Measurements from ENCODE around the gene SLC22A3. TPM values are rescaled to one million over a fixed set of nuclear protein-coding genes. Genes with fewer than 3 reads are reported as not detected.
"Not testable (repeated sequence)": the region's sequence is repeated elsewhere in the genome, so short reads cannot be mapped to it uniquely, and the experiment has no call there.

Gene SLC22A3
- polyA plus RNA-seq, 6 donors from 2014 or later: not detected

DNA sequence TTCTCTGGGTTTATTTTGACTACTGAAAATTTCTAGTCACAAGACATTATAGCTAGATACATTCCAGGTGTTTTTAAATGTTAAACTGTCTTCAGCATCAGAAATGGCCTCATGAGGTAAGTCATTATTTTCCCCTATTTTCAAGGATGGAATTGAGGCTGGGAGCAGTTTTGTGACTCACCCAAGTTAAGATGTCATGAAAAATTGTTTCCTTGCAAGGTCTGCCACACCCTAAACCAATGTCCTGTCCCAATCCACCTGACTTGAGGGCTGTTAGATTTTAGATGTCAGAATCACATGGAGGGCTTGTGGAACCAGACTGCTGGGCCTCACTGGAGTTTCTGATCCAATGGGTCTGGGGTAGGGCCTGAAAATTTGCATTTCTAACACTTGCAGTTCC lies 16.9 kb downstream of the SLC22A3 start:
- DNase-seq (no peak), ATAC-seq (ENCODE audit: low read depth in 2 of 2) (no peak)
- H3K27me3 Mint-ChIP-seq: peaks cover 6 to 26% (median 7%) of the 10 kb centered on the region in 3 donors
- no peaks in the 10 kb centered on the region for H3K36me3 Mint-ChIP-seq
- H3K4me1 Mint-ChIP-seq: no peaks in the 10 kb centered on the region
- H3K4me3 Mint-ChIP-seq: no peak overlapping the region
- peaks cover 1 to 9% (median 4%) of the 10 kb centered on the region in 7 donors for H3K9me3 Mint-ChIP-seq
- H3K27ac Mint-ChIP-seq: no peak overlapping the region

- Mint-ChIP-seq H3K27me3 (peaks cover 7 to 10% (median 9%) of the 10 kb centered on the region in 3 donors), H3K4me3 (no peak overlapping the region), H3K36me3 (no peaks in the 10 kb centered on the region), H3K4me1 (no peaks in the 10 kb centered on the region), H3K27ac (peak overlapping the region in 1 of 6 donors; percentile 22), H3K9me3 (peaks cover 4 to 23% (median 8%) of the 10 kb centered on the region in 7 donors)
- ATAC-seq (ENCODE audit: low read depth in 2 of 2) (no peak), DNase-seq (no peak)
Measured at GRCh38 chr6:160367798-160368547, 19.8 kb downstream of the SLC22A3 start.

DNA sequence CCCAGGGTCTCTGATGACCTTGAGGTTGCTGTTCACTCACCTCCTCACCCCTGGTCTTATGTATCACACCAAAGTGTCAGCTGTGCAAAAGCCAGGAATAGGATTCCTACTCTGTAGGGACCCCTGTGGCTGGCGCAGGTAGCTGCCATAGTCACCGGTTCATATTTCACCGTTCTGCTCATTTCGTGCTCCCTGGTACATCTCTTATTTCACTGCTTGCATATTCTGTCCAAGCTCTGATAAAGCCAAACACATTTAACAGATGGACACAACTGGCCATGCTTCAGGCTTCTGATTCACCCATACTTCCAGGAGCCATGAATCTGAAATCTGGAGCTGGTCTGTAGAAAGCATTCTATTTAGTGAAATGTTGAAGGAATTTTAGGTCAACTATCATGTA lies 20.5 kb downstream of the SLC22A3 start:
- DNase-seq: no peak
- peaks cover 4 to 23% (median 8%) of the 10 kb centered on the region in 7 donors for H3K9me3 Mint-ChIP-seq
- ATAC-seq (ENCODE audit: low read depth in 2 of 2): no peak
- no peak overlapping the region for H3K4me3 Mint-ChIP-seq
- H3K27ac Mint-ChIP-seq: no peak overlapping the region
- H3K27me3 Mint-ChIP-seq: peaks cover 11 to 14% (median 12%) of the 10 kb centered on the region in 3 donors
- no peaks in the 10 kb centered on the region for H3K4me1 Mint-ChIP-seq
- H3K36me3 Mint-ChIP-seq: no peaks in the 10 kb centered on the region

- Mint-ChIP-seq H3K9me3 (peaks cover under 1 to 23% (median 10%) of the 10 kb centered on the region in 7 donors), H3K27me3 (peaks cover 18 to 23% (median 20%) of the 10 kb centered on the region in 3 donors)
- DNase-seq; H3K4me1 Mint-ChIP-seq; H3K36me3 Mint-ChIP-seq; H3K27ac Mint-ChIP-seq; H3K4me3 Mint-ChIP-seq; ATAC-seq (ENCODE audit: low read depth in 2 of 2): not testable (repeated sequence)
Measured at GRCh38 chr6:160373601-160374000, 25.4 kb downstream of the SLC22A3 start.

GRCh38 chr6:160374836-160375560 lies 26.8 kb downstream of the SLC22A3 start:
- H3K9me3 Mint-ChIP-seq: peaks cover 0 to 17% (median 7%) of the 10 kb centered on the region in 7 donors
- no peak overlapping the region for H3K27ac Mint-ChIP-seq
- no peaks in the 10 kb centered on the region for H3K36me3 Mint-ChIP-seq
- ATAC-seq (ENCODE audit: low read depth in 2 of 2) (no peak), DNase-seq (no peak)
- H3K4me3 Mint-ChIP-seq: no peak overlapping the region
- H3K4me1 Mint-ChIP-seq: no peaks in the 10 kb centered on the region
- H3K27me3 Mint-ChIP-seq: peaks cover 18 to 23% (median 20%) of the 10 kb centered on the region in 3 donors

- Mint-ChIP-seq H3K27ac (no peak overlapping the region), H3K4me1 (no peaks in the 10 kb centered on the region), H3K36me3 (no peaks in the 10 kb centered on the region), H3K9me3 (peaks cover 0 to 14% (median 4%) of the 10 kb centered on the region in 7 donors), H3K4me3 (no peak overlapping the region), H3K27me3 (peaks cover 18 to 23% (median 20%) of the 10 kb centered on the region in 3 donors)
- ATAC-seq (ENCODE audit: low read depth in 2 of 2) (no peak), DNase-seq (no peak)
Measured at GRCh38 chr6:160375561-160375949, 27.4 kb downstream of the SLC22A3 start.

DNA sequence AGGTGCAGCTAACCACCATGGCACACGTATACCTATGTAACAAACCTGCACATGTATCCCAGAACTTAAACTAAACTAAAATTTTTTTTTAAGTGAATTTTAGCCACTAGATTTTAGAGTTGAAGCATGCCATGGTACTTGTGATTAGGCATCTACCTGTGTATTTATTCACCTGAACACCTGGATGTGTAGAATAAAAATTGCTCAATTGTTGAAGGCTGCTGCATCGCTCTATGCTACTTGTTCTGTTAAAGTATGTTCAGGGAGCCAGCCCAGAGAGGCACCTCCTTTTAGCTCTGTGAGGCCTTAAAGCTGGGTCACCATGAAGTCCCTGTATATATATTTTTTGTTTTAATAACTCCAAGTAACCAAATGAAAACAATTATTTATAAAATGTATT lies 28.3 kb downstream of the SLC22A3 start:
- no peak overlapping the region for H3K4me3 Mint-ChIP-seq
- H3K9me3 Mint-ChIP-seq: peaks cover 0 to 13% (median 4%) of the 10 kb centered on the region in 7 donors
- H3K27me3 Mint-ChIP-seq: peaks cover 18 to 23% (median 20%) of the 10 kb centered on the region in 3 donors
- no peaks in the 10 kb centered on the region for H3K4me1 Mint-ChIP-seq
- no peak overlapping the region for H3K27ac Mint-ChIP-seq
- DNase-seq (no peak), ATAC-seq (ENCODE audit: low read depth in 2 of 2) (no peak)
- H3K36me3 Mint-ChIP-seq: no peaks in the 10 kb centered on the region

GRCh38 chr6:160378218-160378617 lies 30.0 kb downstream of the SLC22A3 start:
- Mint-ChIP-seq H3K4me1 (no peaks in the 10 kb centered on the region), H3K4me3 (no peak overlapping the region), H3K9me3 (peaks cover 3 to 15% (median 13%) of the 10 kb centered on the region in 7 donors), H3K27me3 (peaks cover 7 to 12% (median 9%) of the 10 kb centered on the region in 3 donors), H3K36me3 (peaks cover 0 to 4% of the 10 kb centered on the region in 2 donors), H3K27ac (no peak overlapping the region)
- DNase-seq: no peak
- no peak for ATAC-seq (ENCODE audit: low read depth in 2 of 2)

DNA sequence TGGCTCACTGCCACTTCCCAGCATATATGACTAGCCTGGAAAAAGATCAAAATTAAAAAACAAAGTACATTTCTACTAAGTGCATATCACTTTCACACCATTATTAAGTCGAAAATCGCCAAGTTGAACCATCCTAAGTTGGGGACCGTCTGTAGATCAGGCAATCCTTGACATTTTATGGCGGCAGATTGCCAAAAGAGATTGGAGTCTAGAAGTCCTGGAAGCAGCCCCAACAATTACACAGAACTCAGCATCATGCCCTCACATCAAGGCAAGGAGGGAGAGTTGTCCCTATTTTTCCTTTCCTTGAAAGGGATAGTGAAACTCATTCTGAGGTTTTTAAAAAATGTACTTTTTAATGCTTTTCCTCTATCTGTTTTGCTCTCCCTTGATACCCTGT lies 30.7 kb downstream of the SLC22A3 start:
- Mint-ChIP-seq H3K27ac (no peak overlapping the region), H3K27me3 (peaks cover 5 to 11% (median 7%) of the 10 kb centered on the region in 3 donors), H3K36me3 (peaks cover 0 to 8% of the 10 kb centered on the region in 2 donors), H3K4me1 (no peaks in the 10 kb centered on the region), H3K4me3 (no peak overlapping the region), H3K9me3 (peaks cover 5 to 17% (median 15%) of the 10 kb centered on the region in 7 donors)
- no peak for ATAC-seq (ENCODE audit: low read depth in 2 of 2)
- DNase-seq: no peak

DNA sequence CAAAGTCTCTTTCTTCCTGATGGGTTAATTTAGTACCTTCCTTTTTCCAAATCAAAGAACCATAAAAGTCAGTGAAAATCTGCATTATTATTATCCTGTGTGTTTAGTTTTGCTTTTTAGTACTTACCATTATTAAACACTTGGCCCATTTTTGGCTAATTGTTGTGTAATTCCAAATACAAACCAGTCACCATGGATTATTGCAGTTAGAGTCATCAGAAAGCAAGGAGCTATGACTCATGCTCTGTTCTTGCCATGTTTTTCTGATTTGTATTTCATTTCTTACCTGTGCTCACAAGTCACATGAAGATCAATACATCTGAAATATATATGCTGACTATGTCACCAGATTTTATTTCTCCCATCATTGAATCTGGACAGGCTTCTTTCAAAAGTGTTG lies 31.3 kb downstream of the SLC22A3 start:
- H3K27ac Mint-ChIP-seq: no peak overlapping the region
- H3K9me3 Mint-ChIP-seq: peaks cover 5 to 21% (median 16%) of the 10 kb centered on the region in 7 donors
- H3K4me1 Mint-ChIP-seq: no peaks in the 10 kb centered on the region
- DNase-seq (no peak), ATAC-seq (ENCODE audit: low read depth in 2 of 2) (no peak)
- H3K4me3 Mint-ChIP-seq: no peak overlapping the region
- peaks cover 5 to 11% (median 7%) of the 10 kb centered on the region in 3 donors for H3K27me3 Mint-ChIP-seq
- peaks cover 0 to 8% of the 10 kb centered on the region in 2 donors for H3K36me3 Mint-ChIP-seq

DNA sequence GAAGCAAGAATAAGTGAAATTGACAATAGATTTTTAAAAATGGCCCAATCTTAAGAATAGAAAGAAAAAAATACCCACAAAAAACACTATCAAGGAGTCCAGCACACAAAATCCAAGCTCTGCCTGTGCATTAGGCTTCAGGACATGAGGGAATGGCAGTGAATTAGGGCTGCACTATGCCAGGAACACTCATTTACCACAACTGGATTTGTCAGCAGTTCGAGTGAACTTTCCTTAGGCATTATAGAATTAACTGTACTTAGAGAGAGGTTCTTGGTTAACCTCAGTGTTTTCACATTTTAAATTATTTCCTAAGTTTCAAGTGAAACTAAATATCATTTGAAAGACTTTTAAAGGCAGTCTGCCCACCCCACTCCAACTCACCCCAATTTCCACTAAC lies 34.8 kb downstream of the SLC22A3 start:
- Mint-ChIP-seq H3K9me3 (peaks cover 8 to 23% (median 14%) of the 10 kb centered on the region in 7 donors), H3K4me1 (no peaks in the 10 kb centered on the region), H3K27ac (no peak overlapping the region), H3K4me3 (no peak overlapping the region), H3K27me3 (peaks cover 9 to 16% (median 12%) of the 10 kb centered on the region in 3 donors), H3K36me3 (peaks cover 4 to 15% of the 10 kb centered on the region in 2 donors)
- DNase-seq: no peak
- no peak for ATAC-seq (ENCODE audit: low read depth in 2 of 2)

- Mint-ChIP-seq H3K36me3 (peaks cover 4 to 15% of the 10 kb centered on the region in 2 donors), H3K9me3 (peaks cover 8 to 21% (median 14%) of the 10 kb centered on the region in 7 donors), H3K27me3 (peaks cover 9 to 29% (median 12%) of the 10 kb centered on the region in 3 donors), H3K4me3 (no peak overlapping the region), H3K27ac (no peak overlapping the region), H3K4me1 (no peaks in the 10 kb centered on the region)
- no peak for DNase-seq
- ATAC-seq (ENCODE audit: low read depth in 2 of 2): no peak
Measured at GRCh38 chr6:160386869-160387530, 38.8 kb downstream of the SLC22A3 start.

GRCh38 chr6:160387916-160388643 lies 39.9 kb downstream of the SLC22A3 start:
- H3K27ac Mint-ChIP-seq: no peak overlapping the region
- peaks cover 4 to 12% of the 10 kb centered on the region in 2 donors for H3K36me3 Mint-ChIP-seq

More at GRCh38 chr6:160387916-160388643, 39.9 kb downstream of the SLC22A3 start:
- Mint-ChIP-seq H3K4me3 (no peak overlapping the region), H3K27me3 (peaks cover 9 to 29% (median 12%) of the 10 kb centered on the region in 3 donors), H3K9me3 (peaks cover 3 to 12% (median 5%) of the 10 kb centered on the region in 7 donors), H3K4me1 (no peaks in the 10 kb centered on the region)
- DNase-seq (no peak), ATAC-seq (ENCODE audit: low read depth in 2 of 2) (no peak)

Data from naive B cell (primary cell).